Measurements from ENCODE around the gene TRIM41.
A peak's percentile ranks its signal among the peaks of the same experiment; 100 is the strongest.

Gene TRIM41

DNA sequence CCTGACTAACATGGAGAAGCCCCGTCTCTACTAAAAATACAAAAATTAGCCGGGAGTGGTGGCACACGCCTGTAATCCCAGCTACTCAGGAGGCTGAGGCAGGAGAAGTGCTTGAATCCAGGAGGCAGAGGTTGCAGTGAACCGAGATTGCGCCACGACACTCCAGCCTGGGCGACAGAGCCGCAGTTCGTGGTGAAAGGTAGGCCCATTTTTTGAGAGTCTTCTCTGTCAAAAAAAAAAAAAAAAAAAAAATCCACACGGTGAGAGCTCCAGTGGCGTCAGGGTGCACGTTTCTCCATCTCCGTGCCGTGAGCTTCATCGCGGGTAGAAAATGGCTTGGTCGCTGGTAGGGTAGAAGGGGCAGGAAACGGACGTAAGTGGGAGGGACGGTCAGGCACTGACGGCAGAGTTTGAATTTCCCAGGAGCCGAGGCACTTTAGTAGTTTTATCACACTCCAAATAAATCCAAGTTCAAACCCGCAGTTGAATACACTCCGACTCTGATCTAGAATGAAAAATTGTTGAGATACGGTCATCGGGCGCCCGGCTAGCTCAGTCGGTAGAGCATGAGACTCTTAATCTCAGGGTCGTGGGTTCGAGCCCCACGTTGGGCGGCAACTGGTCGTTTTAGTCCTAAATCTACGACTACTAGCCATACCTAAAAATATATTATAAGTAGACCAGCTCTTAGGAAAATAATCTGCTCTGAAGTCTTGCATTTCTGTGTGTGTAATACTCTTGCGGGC, 15.7 kb upstream of the TRIM41 start (continued):
- peak; percentile 69 for TF ChIP-seq PRDM6 (tag by site-specific recombination; IDR thresholded peaks at IDR 0.05)
- TF ChIP-seq KLF10 (tag by site-specific recombination; IDR thresholded peaks at IDR 0.05): peak; percentile 81
- TF ChIP-seq, protein P1, sequence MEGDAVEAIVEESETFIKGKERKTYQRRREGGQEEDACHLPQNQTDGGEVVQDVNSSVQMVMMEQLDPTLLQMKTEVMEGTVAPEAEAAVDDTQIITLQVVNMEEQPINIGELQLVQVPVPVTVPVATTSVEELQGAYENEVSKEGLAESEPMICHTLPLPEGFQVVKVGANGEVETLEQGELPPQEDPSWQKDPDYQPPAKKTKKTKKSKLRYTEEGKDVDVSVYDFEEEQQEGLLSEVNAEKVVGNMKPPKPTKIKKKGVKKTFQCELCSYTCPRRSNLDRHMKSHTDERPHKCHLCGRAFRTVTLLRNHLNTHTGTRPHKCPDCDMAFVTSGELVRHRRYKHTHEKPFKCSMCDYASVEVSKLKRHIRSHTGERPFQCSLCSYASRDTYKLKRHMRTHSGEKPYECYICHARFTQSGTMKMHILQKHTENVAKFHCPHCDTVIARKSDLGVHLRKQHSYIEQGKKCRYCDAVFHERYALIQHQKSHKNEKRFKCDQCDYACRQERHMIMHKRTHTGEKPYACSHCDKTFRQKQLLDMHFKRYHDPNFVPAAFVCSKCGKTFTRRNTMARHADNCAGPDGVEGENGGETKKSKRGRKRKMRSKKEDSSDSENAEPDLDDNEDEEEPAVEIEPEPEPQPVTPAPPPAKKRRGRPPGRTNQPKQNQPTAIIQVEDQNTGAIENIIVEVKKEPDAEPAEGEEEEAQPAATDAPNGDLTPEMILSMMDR (tag by site-specific recombination; IDR thresholded peaks at IDR 0.05): peak; percentile 16; the same call in 1 of the 2 replicates
- peak; percentile 51; the same call in 1 of the 2 replicates for TF ChIP-seq BCL11A (tag by site-specific recombination; IDR thresholded peaks at IDR 0.05; ENCODE audit: low read depth)
- TF ChIP-seq, protein P2, sequence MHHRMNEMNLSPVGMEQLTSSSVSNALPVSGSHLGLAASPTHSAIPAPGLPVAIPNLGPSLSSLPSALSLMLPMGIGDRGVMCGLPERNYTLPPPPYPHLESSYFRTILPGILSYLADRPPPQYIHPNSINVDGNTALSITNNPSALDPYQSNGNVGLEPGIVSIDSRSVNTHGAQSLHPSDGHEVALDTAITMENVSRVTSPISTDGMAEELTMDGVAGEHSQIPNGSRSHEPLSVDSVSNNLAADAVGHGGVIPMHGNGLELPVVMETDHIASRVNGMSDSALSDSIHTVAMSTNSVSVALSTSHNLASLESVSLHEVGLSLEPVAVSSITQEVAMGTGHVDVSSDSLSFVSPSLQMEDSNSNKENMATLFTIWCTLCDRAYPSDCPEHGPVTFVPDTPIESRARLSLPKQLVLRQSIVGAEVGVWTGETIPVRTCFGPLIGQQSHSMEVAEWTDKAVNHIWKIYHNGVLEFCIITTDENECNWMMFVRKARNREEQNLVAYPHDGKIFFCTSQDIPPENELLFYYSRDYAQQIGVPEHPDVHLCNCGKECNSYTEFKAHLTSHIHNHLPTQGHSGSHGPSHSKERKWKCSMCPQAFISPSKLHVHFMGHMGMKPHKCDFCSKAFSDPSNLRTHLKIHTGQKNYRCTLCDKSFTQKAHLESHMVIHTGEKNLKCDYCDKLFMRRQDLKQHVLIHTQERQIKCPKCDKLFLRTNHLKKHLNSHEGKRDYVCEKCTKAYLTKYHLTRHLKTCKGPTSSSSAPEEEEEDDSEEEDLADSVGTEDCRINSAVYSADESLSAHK (tag by site-specific recombination; IDR thresholded peaks at IDR 0.05): 0 out of 2 replicates have a peak, but pooled peaks have one; percentile 23
- no peak for TF ChIP-seq KLF17 (tag by site-specific recombination; IDR thresholded peaks at IDR 0.05)
- no peak for TF ChIP-seq ZNF623 (tag by site-specific recombination; IDR thresholded peaks at IDR 0.05)
- TF ChIP-seq REPIN1 (tag by site-specific recombination; IDR thresholded peaks at IDR 0.05; ENCODE audit: low read depth): no peak
- no peak for TF ChIP-seq ZNF16 (tag by site-specific recombination; IDR thresholded peaks at IDR 0.05; ENCODE audit: low read depth)
- peak; percentile 12; the same call in 1 of the 2 replicates for TF ChIP-seq ZNF121 (tag by site-specific recombination; IDR thresholded peaks at IDR 0.05)
- peak; percentile 88 for TF ChIP-seq IKZF3 (tag by site-specific recombination; IDR thresholded peaks at IDR 0.05)
- TF ChIP-seq ZBTB21 (tag by site-specific recombination; IDR thresholded peaks at IDR 0.05): peak; percentile 61; the same call in 1 of the 2 replicates
- TF ChIP-seq ZNF792 (tag by site-specific recombination; IDR thresholded peaks at IDR 0.05): no peak
- TF ChIP-seq, protein P3, sequence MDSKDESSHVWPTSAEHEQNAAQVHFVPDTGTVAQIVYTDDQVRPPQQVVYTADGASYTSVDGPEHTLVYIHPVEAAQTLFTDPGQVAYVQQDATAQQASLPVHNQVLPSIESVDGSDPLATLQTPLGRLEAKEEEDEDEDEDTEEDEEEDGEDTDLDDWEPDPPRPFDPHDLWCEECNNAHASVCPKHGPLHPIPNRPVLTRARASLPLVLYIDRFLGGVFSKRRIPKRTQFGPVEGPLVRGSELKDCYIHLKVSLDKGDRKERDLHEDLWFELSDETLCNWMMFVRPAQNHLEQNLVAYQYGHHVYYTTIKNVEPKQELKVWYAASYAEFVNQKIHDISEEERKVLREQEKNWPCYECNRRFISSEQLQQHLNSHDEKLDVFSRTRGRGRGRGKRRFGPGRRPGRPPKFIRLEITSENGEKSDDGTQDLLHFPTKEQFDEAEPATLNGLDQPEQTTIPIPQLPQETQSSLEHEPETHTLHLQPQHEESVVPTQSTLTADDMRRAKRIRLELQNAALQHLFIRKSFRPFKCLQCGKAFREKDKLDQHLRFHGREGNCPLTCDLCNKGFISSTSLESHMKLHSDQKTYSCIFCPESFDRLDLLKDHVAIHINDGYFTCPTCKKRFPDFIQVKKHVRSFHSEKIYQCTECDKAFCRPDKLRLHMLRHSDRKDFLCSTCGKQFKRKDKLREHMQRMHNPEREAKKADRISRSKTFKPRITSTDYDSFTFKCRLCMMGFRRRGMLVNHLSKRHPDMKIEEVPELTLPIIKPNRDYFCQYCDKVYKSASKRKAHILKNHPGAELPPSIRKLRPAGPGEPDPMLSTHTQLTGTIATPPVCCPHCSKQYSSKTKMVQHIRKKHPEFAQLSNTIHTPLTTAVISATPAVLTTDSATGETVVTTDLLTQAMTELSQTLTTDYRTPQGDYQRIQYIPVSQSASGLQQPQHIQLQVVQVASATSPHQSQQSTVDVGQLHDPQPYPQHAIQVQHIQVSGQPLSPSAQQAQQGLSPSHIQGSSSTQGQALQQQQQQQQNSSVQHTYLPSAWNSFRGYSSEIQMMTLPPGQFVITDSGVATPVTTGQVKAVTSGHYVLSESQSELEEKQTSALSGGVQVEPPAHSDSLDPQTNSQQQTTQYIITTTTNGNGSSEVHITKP (tag by site-specific recombination; IDR thresholded peaks at IDR 0.05): peak; percentile 46
- peak; percentile 71 for TF ChIP-seq KLF8 (tag by site-specific recombination; IDR thresholded peaks at IDR 0.05)
- TF ChIP-seq ZNF350 (tag by site-specific recombination; IDR thresholded peaks at IDR 0.05): no peak
- 0 out of 2 replicates have a peak, but pooled peaks have one; percentile 33 for TF ChIP-seq OVOL3 (tag by site-specific recombination; IDR thresholded peaks at IDR 0.05)
- peak; percentile 42 for TF ChIP-seq KLF9 (tag by site-specific recombination; IDR thresholded peaks at IDR 0.05; ENCODE audit: low read depth)
- TF ChIP-seq BCL11B (tag by site-specific recombination; IDR thresholded peaks at IDR 0.05; ENCODE audit: low read depth): peak; percentile 71
- peak; percentile 67; the same call in 1 of the 2 replicates for TF ChIP-seq ZNF76 (tag by site-specific recombination; IDR thresholded peaks at IDR 0.05; ENCODE audit: borderline replicate concordance, low read depth)
- TF ChIP-seq TCF7L2 (IDR thresholded peaks at IDR 0.05; ENCODE audit: borderline replicate concordance, low read depth, low read length): no peak
- 0 out of 2 replicates have a peak, but pooled peaks have one; percentile 65 for TF ChIP-seq MYNN (tag by site-specific recombination; IDR thresholded peaks at IDR 0.05; ENCODE audit: borderline replicate concordance)
- TF ChIP-seq, protein P4, sequence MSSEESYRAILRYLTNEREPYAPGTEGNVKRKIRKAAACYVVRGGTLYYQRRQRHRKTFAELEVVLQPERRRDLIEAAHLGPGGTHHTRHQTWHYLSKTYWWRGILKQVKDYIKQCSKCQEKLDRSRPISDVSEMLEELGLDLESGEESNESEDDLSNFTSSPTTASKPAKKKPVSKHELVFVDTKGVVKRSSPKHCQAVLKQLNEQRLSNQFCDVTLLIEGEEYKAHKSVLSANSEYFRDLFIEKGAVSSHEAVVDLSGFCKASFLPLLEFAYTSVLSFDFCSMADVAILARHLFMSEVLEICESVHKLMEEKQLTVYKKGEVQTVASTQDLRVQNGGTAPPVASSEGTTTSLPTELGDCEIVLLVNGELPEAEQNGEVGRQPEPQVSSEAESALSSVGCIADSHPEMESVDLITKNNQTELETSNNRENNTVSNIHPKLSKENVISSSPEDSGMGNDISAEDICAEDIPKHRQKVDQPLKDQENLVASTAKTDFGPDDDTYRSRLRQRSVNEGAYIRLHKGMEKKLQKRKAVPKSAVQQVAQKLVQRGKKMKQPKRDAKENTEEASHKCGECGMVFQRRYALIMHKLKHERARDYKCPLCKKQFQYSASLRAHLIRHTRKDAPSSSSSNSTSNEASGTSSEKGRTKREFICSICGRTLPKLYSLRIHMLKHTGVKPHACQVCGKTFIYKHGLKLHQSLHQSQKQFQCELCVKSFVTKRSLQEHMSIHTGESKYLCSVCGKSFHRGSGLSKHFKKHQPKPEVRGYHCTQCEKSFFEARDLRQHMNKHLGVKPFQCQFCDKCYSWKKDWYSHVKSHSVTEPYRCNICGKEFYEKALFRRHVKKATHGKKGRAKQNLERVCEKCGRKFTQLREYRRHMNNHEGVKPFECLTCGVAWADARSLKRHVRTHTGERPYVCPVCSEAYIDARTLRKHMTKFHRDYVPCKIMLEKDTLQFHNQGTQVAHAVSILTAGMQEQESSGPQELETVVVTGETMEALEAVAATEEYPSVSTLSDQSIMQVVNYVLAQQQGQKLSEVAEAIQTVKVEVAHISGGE (tag by site-specific recombination; conservative IDR thresholded peaks at IDR 0.05; ENCODE audit: low read depth): peak; percentile 8; the same call in 1 of the 2 replicates
